GM21737 (cell line): ENCODE data around the gene FHIT.
"Not testable (repeated sequence)": the region's sequence is repeated elsewhere in the genome, so short reads cannot be mapped to it uniquely, and the experiment has no call there.

Experiments used
- ATAC-seq: cut with Tn5 transposase; IDR thresholded peaks from one replicate; pipeline ENCODE4 v1.9.1; 2021; ENCODE audit warnings: mild to moderate bottlenecking, moderate library complexity; ENCODE audit not compliant: unreplicated experiment

Gene FHIT

GRCh38 chr3:59831394-59831793 is 1419.9 kb downstream of the FHIT start:
- no peak for ATAC-seq

- no peak for ATAC-seq
Measured at GRCh38 chr3:59829527-59829926, 1421.7 kb downstream of the FHIT start.

- no peak for ATAC-seq
Measured at GRCh38 chr3:59824876-59825275, 1426.4 kb downstream of the FHIT start.

GRCh38 chr3:59821274-59821673 is 1430.0 kb downstream of the FHIT start:
- ATAC-seq, result no peak

GRCh38 chr3:59820352-59820934 is 1430.8 kb downstream of the FHIT start:
- no peak for ATAC-seq

GRCh38 chr3:59818919-59819300 is 1432.3 kb downstream of the FHIT start:
- no peak for ATAC-seq

- no peak for ATAC-seq
Measured at GRCh38 chr3:59818033-59818918, 1433.0 kb downstream of the FHIT start.

GRCh38 chr3:59817511-59817910 is 1433.7 kb downstream of the FHIT start:
- ATAC-seq, result no peak

- ATAC-seq, result no peak
Measured at GRCh38 chr3:59816312-59816711, 1434.9 kb downstream of the FHIT start.

- no peak for ATAC-seq
Measured at GRCh38 chr3:59813148-59813538, 1438.1 kb downstream of the FHIT start.

- ATAC-seq, result no peak
Measured at GRCh38 chr3:59812237-59813147, 1438.8 kb downstream of the FHIT start.

GRCh38 chr3:59811160-59811559 is 1440.1 kb downstream of the FHIT start:
- ATAC-seq, result no peak

- no peak for ATAC-seq
Measured at GRCh38 chr3:59810606-59811005, 1440.6 kb downstream of the FHIT start.

- no peak for ATAC-seq
Measured at GRCh38 chr3:59809710-59810444, 1441.4 kb downstream of the FHIT start.

GRCh38 chr3:59809016-59809415 is 1442.2 kb downstream of the FHIT start:
- no peak for ATAC-seq

GRCh38 chr3:59808446-59808845 is 1442.8 kb downstream of the FHIT start:
- no peak for ATAC-seq

GRCh38 chr3:59803268-59803667 is 1448.0 kb downstream of the FHIT start:
- ATAC-seq, result no peak

GRCh38 chr3:59802453-59802852 is 1448.8 kb downstream of the FHIT start:
- ATAC-seq, result not testable (repeated sequence)

GRCh38 chr3:59802045-59802444 is 1449.2 kb downstream of the FHIT start:
- ATAC-seq, result no peak

GRCh38 chr3:59800481-59800880 is 1450.8 kb downstream of the FHIT start:
- ATAC-seq, result no peak
